Sigmoid colon (tissue), 7 donors: ENCODE measurements around the gene TGFBR2. TPM values are rescaled to one million over a fixed set of nuclear protein-coding genes. Genes with fewer than 3 reads are reported as not detected.

ENCODE experiments used
- DNase-seq: peaks from one replicate; pipeline ENCODE4 v3.0.0-alpha.2; 2019
- H3K27ac ChIP-seq, 4 donors: fragments of 200-600 bp; sonication (generic); one replicate each; pipeline ENCODE4 v1.5.1; 2016 to 2019; ENCODE audit warnings: mild to moderate bottlenecking in 1 of 4
- H3K27me3 ChIP-seq, 3 donors: fragments of 200-600 bp; sonication (generic); one replicate each; pipeline ENCODE4 v1.5.1; 2019; ENCODE audit warnings: mild to moderate bottlenecking in 1 of 3
- H3K36me3 ChIP-seq, 4 donors: fragments of 200-600 bp; sonication (generic); one replicate each; pipeline ENCODE4 v1.5.1; 2016 to 2019
- H3K4me1 ChIP-seq, 4 donors: fragments of 200-600 bp; sonication (generic); one replicate each; pipeline ENCODE4 v1.5.1; 2017 to 2019
- H3K4me3 ChIP-seq, 4 donors: fragments of 200-600 bp; sonication (generic); one replicate each; pipeline ENCODE4 v1.5.1; 2017 to 2019; ENCODE audit warnings: mild to moderate bottlenecking in 2 of 4, moderate library complexity in 1 of 4
- H3K9me3 ChIP-seq, 4 donors: fragments of 200-600 bp in 3 of 4; sonication (generic) in 3 of 4; one replicate each; pipeline versions ENCODE4 v1.5.1 to v1.6.1; 2013 to 2019
- EP300 ChIP-seq, 4 donors: sonication (generic); formaldehyde crosslinking; IDR thresholded peaks; one replicate each; pipeline ENCODE4 v1.6.1; 2017; ENCODE audit warnings: antibody characterized with exemption in 4 of 4
- POLR2A ChIP-seq, 2 donors: fragments of 450-650 bp; IDR thresholded peaks; one replicate each; pipeline ENCODE4 v1.6.1; 2016; ENCODE audit warnings: antibody characterized with exemption in 2 of 2, mild to moderate bottlenecking in 2 of 2, moderate library complexity in 2 of 2
- POLR2AphosphoS5 ChIP-seq, 4 donors: sonication (generic); formaldehyde crosslinking; IDR thresholded peaks; one replicate each; pipeline ENCODE4 v1.6.1; 2017; ENCODE audit warnings: antibody characterized with exemption in 4 of 4
- WGBS, 2 donors: extraction: QIAGEN DNeasy Blood & Tissue Kit; methylation state at CpG; one replicate each; pipeline ENCODE4 v1.1.7; 2013; 5-methylcytosine and 5-hydroxymethylcytosine counted together
- intact Hi-C: fragments of 100-400 bp; cut with DNase I; formaldehyde crosslinking; loops from one replicate; pipeline ENCODE4 v1.15.1; 2023
- polyA plus RNA-seq, 3 donors: library from polyadenylated mRNA; stranded (reverse); fragments of 200-250 nt; gene quantifications; one replicate each; pipeline ENCODE4 v1.2.3, GENCODE V29; 2013
- total RNA-seq, 4 donors: library from RNA; depleted of rRNA; stranded (reverse); fragments of >200 nt; gene quantifications; one replicate each; pipeline ENCODE4 v1.1.0, GENCODE V29; 2016
- TF ChIP-seq, protein P1 (sequence below), 4 experiments: fragments of 450-650 bp in 3 of 4; fragments of 200-600 bp in 1 of 4; IDR thresholded peaks; one replicate each; pipeline ENCODE4 v1.5.1; 2016 to 2019; ENCODE audit warnings: antibody characterized with exemption in 4 of 4, mild to moderate bottlenecking in 3 of 4, moderate library complexity in 2 of 4
- donor health status: healthy with polysubstance abuse.
- donor health status: Bipolar disorder and iron deficiency.
- donor health status: healthy.

The TGFBR2 gene
- total and polyA plus RNA-seq, 7 donors = 9.9 to 243 (median 215) TPM

DNA sequence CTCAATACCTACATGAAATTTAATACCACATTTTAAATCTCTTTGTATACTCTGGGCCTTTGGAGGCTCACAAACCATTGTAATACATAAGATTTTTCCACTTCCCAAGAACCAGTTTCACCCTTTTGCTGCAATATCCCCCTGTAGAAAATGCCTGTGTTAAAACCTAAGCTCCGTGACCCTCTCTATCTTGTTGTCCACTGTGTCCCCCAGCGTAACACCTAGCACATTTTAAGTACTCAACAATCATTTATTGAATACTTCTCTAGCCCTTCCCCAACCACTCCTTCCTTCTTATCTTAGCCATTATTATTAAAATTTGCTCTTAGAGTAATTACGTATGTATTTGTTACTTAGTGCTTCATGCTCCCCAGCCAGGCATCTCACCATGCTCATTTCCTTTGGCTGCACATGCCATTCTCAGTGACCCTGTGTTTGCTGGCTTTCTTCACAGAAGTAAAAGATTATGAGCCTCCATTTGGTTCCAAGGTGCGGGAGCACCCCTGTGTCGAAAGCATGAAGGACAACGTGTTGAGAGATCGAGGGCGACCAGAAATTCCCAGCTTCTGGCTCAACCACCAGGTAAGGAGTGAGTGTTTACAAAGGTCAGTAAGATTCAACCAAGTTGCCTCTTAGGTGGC lies 81.6 kb downstream of the TGFBR2 start:
- no peak for TF ChIP-seq EP300 (IDR thresholded peaks at IDR 0.05)
- TF ChIP-seq POLR2AphosphoS5 (IDR thresholded peaks at IDR 0.05) = no peak
- no peak for TF ChIP-seq POLR2A (IDR thresholded peaks at IDR 0.05)
- TF ChIP-seq, protein P1, sequence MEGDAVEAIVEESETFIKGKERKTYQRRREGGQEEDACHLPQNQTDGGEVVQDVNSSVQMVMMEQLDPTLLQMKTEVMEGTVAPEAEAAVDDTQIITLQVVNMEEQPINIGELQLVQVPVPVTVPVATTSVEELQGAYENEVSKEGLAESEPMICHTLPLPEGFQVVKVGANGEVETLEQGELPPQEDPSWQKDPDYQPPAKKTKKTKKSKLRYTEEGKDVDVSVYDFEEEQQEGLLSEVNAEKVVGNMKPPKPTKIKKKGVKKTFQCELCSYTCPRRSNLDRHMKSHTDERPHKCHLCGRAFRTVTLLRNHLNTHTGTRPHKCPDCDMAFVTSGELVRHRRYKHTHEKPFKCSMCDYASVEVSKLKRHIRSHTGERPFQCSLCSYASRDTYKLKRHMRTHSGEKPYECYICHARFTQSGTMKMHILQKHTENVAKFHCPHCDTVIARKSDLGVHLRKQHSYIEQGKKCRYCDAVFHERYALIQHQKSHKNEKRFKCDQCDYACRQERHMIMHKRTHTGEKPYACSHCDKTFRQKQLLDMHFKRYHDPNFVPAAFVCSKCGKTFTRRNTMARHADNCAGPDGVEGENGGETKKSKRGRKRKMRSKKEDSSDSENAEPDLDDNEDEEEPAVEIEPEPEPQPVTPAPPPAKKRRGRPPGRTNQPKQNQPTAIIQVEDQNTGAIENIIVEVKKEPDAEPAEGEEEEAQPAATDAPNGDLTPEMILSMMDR (IDR thresholded peaks at IDR 0.05) = no peak
- Histone ChIP-seq H3K4me3 (no peak overlapping the region), H3K27ac (peak overlapping the region; percentile 72 to 83 (median 75)), H3K9me3 (no peaks in the 10 kb centered on the region), H3K4me1 (peaks cover 0 to 100% (median 94%) of the 10 kb centered on the region in 4 donors), H3K36me3 (peaks cover 0 to 56% (median 12%) of the 10 kb centered on the region in 4 donors), H3K27me3 (no peaks in the 10 kb centered on the region)
- WGBS, 2 donors = 80 to 86% methylated on average over 8 of the region's 8 CpGs
- DNase-seq = no peak
- intact Hi-C loops = no loop called here

DNA sequence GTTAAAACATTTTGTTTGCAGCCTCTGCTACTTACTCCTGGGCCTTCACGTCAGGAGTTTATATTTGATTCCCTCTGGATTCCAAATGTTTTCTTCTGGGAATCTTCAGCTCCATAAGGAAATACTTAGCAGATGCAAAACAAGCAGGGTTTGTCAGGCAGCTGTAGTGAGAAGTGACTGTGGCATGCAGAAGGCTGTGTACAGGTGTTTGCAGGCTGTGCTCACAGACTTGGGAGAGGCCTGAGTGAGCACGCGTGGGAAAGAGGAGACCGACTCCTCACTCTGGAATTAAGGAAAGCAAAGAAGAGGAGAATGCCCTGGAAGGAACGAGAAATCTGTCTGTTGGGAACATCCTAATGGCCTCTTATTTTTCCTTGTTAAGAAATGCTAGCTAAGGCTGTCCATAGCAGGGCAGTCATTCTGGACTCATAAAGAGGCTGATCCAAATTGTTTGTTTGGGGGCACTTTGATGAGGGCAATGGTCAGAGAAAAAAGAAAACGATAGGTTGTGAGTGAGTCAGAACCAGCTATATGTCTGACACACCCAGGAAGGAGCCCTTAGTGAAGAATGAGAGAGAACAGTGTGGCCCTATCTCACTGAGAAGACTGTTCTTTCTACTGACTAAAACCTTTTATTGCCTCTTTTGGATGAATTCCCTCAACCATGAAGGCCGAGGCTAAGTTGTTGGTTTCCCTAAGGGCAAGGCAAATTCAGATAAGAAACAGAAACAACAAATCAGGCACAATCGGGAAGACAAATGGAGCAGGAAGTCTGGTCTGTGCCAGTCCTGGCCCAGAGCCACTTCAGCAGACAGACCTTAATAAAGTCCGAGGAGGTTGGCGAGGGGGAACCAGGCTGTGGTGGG lies 82.6 kb downstream of the TGFBR2 start:
- peaks cover 0 to 100% (median 93%) of the 10 kb centered on the region in 4 donors for H3K4me1 ChIP-seq
- 8 to 37% methylated on average over 10 of the region's 10 CpGs for WGBS, 2 donors
- H3K4me3 ChIP-seq = no peak overlapping the region
- no peaks in the 10 kb centered on the region for H3K9me3 ChIP-seq
- DNase-seq = no peak
- peaks cover 0 to 61% (median 12%) of the 10 kb centered on the region in 4 donors for H3K36me3 ChIP-seq
- intact Hi-C loops = no loop called here
- TF ChIP-seq POLR2AphosphoS5 (IDR thresholded peaks at IDR 0.05) = peak in 1 of 4 donors; percentile 25
- no peak for TF ChIP-seq POLR2A (IDR thresholded peaks at IDR 0.05)
- H3K27ac ChIP-seq = peak overlapping the region; percentile 72 to 83 (median 75)
- H3K27me3 ChIP-seq = no peaks in the 10 kb centered on the region

DNA sequence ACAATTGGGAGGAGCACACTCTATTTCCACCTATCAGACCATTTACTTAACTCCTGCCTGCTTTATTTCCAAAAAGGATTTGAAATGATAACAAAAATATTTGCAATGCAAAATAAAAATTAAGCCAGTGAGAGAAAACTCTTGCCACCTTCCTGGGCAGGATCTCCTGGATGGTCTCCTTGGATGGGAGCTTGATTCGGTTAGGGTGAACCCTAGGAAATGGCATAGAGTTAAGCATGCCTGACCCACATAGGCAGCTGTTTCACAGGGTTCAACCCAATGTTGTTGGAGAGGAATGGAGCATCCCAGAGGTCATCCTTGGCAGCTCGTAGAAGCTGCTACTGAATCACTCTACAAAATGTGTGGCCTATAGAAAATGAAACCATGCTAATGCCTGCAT lies 83.8 kb downstream of the TGFBR2 start:
- TF ChIP-seq, protein P1 (IDR thresholded peaks at IDR 0.05) = no peak
- TF ChIP-seq POLR2AphosphoS5 (IDR thresholded peaks at IDR 0.05) (no peak), EP300 (IDR thresholded peaks at IDR 0.05) (no peak), POLR2A (IDR thresholded peaks at IDR 0.05) (no peak)
- WGBS, 2 donors = 72 to 74% methylated on average over 2 of the region's 2 CpGs
- Histone ChIP-seq H3K36me3 (peaks cover 0 to 73% (median 14%) of the 10 kb centered on the region in 4 donors), H3K27me3 (no peaks in the 10 kb centered on the region), H3K4me1 (peaks cover 0 to 97% (median 87%) of the 10 kb centered on the region in 4 donors), H3K27ac (peak overlapping the region; percentile 72 to 83 (median 75)), H3K4me3 (no peak overlapping the region), H3K9me3 (no peaks in the 10 kb centered on the region)
- DNase-seq = no peak
- intact Hi-C loops = loop anchor here (5.0 kb wide), 4 partner anchors 193 to 648 kb away; no protein-coding TSS in a partner anchor

DNA sequence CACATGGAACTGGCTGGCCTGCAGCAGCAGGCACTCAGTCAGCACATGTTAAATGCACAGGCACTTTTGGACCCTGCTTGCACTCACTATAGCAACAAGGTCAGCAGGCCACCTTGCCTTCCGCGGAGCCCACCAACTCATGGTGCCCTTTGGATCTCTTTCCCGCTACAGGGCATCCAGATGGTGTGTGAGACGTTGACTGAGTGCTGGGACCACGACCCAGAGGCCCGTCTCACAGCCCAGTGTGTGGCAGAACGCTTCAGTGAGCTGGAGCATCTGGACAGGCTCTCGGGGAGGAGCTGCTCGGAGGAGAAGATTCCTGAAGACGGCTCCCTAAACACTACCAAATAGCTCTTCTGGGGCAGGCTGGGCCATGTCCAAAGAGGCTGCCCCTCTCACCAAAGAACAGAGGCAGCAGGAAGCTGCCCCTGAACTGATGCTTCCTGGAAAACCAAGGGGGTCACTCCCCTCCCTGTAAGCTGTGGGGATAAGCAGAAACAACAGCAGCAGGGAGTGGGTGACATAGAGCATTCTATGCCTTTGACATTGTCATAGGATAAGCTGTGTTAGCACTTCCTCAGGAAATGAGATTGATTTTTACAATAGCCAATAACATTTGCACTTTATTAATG lies 85.0 kb downstream of the TGFBR2 start:
- peaks cover 0 to 83% (median 14%) of the 10 kb centered on the region in 4 donors for H3K36me3 ChIP-seq
- DNase-seq = no peak
- H3K4me1 ChIP-seq = peaks cover 0 to 90% (median 80%) of the 10 kb centered on the region in 4 donors
- H3K4me3 ChIP-seq = no peak overlapping the region
- no peaks in the 10 kb centered on the region for H3K9me3 ChIP-seq
- no peaks in the 10 kb centered on the region for H3K27me3 ChIP-seq
- H3K27ac ChIP-seq = peak overlapping the region; percentile 72 to 83 (median 75)
- 82 to 90% methylated on average over 10 of the region's 10 CpGs for WGBS, 2 donors
- intact Hi-C loops = loop anchor here (5.0 kb wide), 4 partner anchors 194 to 649 kb away; no protein-coding TSS in a partner anchor
- TF ChIP-seq, protein P1 (IDR thresholded peaks at IDR 0.05) = no peak
- no peak for TF ChIP-seq POLR2AphosphoS5 (IDR thresholded peaks at IDR 0.05)
- no peak for TF ChIP-seq POLR2A (IDR thresholded peaks at IDR 0.05)
- TF ChIP-seq EP300 (IDR thresholded peaks at IDR 0.05) = no peak
